IMR-90 (cell line): ENCODE data around the gene XCL1. TPM values are rescaled to one million over a fixed set of nuclear protein-coding genes. Genes with fewer than 3 reads are reported as not detected.

Source experiments
- ATAC-seq: fragments of 200-7000 bp; cut with Tn5 transposase; 2 replicates; pipeline ENCODE4 v1.9.1; 2020; ENCODE audit warnings: low read depth, mild to moderate bottlenecking, moderate library complexity
- BruUV-seq: library from RNA; stranded (reverse); fragments of 400-500 nt; replicated peaks from 2 replicates; lab custom pipeline; 2021; lab: Mats Ljungman, UMichigan
- CTCF ChIA-PET: fragments of 300-600 bp; formaldehyde crosslinking; extraction: SDS; loops from one replicate; lab custom pipeline; 2021; ENCODE audit warnings: antibody characterized with exemption; lab: Yijun Ruan, JAX
- POLR2A ChIA-PET: fragments of 300-600 bp; sonication (Branson Sonifier 250); formaldehyde crosslinking; loops from one replicate; lab custom pipeline; 2022; ENCODE audit warnings: antibody characterized with exemption; ENCODE audit not compliant: unreplicated experiment; lab: Charles Lee
- DNase-seq: peaks from one replicate; pipeline ENCODE4 v3.0.0; 2013
- H2AFZ ChIP-seq: replicated peaks from 2 replicates; pipeline ENCODE3; 2013; ENCODE audit warnings: low read length, mild to moderate bottlenecking; ENCODE audit not compliant: poor library complexity
- H2AK5ac ChIP-seq: 2 replicates; pipeline ENCODE4 v1.6.1; 2013; ENCODE audit warnings: low read depth, low read length, inconsistent platforms
- H2AK9ac ChIP-seq: replicated peaks from 2 replicates; pipeline ENCODE3; 2013; ENCODE audit warnings: mild to moderate bottlenecking, low read depth, low read length, moderate library complexity; ENCODE audit not compliant: poor library complexity
- H2BK120ac ChIP-seq: 2 replicates; pipeline ENCODE4 v1.6.1; 2013; ENCODE audit warnings: low read depth, low read length, inconsistent platforms
- H2BK15ac ChIP-seq: 3 replicates; pipeline ENCODE4 v1.6.1; 2013; ENCODE audit warnings: low read depth, low read length, inconsistent platforms
- H2BK20ac ChIP-seq: 2 replicates; pipeline ENCODE4 v1.6.1; 2013; ENCODE audit warnings: low read depth, mild to moderate bottlenecking, inconsistent platforms, low read length, moderate library complexity
- H2BK5ac ChIP-seq: 2 replicates; pipeline ENCODE4 v1.6.1; 2013; ENCODE audit warnings: mild to moderate bottlenecking, low read depth, low read length, inconsistent platforms; ENCODE audit not compliant: poor library complexity, severe bottlenecking
- H3K14ac ChIP-seq: replicated peaks from 2 replicates; pipeline ENCODE4 v1.6.1; 2013; ENCODE audit warnings: low read depth, low read length, inconsistent platforms
- H3K18ac ChIP-seq: 2 replicates; pipeline ENCODE4 v1.6.1; 2013; ENCODE audit warnings: low read depth, low read length, control low read depth
- H3K23ac ChIP-seq: 2 replicates; pipeline ENCODE4 v1.6.1; 2013; ENCODE audit warnings: low read depth, low read length, inconsistent platforms
- H3K27ac ChIP-seq: 2 replicates; pipeline ENCODE4 v1.5.1; 2013; ENCODE audit warnings: mild to moderate bottlenecking, control low read depth, low read length; ENCODE audit not compliant: insufficient read depth
- H3K27me3 ChIP-seq: 2 replicates; pipeline ENCODE4 v1.6.1; 2013; ENCODE audit warnings: low read length; ENCODE audit not compliant: control insufficient read depth, insufficient read depth
- H3K36me3 ChIP-seq: 2 replicates; pipeline ENCODE4 v1.6.1; 2013; ENCODE audit warnings: low read length, mixed read lengths; ENCODE audit not compliant: control insufficient read depth, insufficient read depth
- H3K4ac ChIP-seq: 2 replicates; pipeline ENCODE4 v1.6.1; 2013; ENCODE audit warnings: low read depth, low read length, inconsistent platforms
- H3K4me1 ChIP-seq: 2 replicates; pipeline ENCODE4 v1.6.1; 2013; ENCODE audit warnings: low read length, mixed read lengths; ENCODE audit not compliant: control insufficient read depth, insufficient read depth
- H3K4me2 ChIP-seq: 2 replicates; pipeline ENCODE4 v1.6.1; 2013; ENCODE audit warnings: low read depth, mild to moderate bottlenecking, control low read depth, low read length, moderate library complexity
- H3K4me3 ChIP-seq: 2 replicates; pipeline ENCODE4 v1.5.1; 2013; ENCODE audit warnings: low read depth, mild to moderate bottlenecking, control low read depth, low read length, moderate library complexity; ENCODE audit not compliant: insufficient read depth
- H3K56ac ChIP-seq: 2 replicates; pipeline ENCODE4 v1.6.1; 2013; ENCODE audit warnings: low read length, inconsistent platforms; ENCODE audit not compliant: insufficient read depth; ENCODE audit errors: extremely low read depth
- H3K79me1 ChIP-seq, 2 experiments: 2 replicates each; pipeline ENCODE4 v1.6.1; 2013; ENCODE audit warnings: low read length in 2 of 2, inconsistent platforms in 1 of 2, low read depth in 1 of 2
- H3K9ac ChIP-seq: 2 replicates; pipeline ENCODE4 v1.6.1; 2013; ENCODE audit warnings: low read depth, low read length, control low read depth
- H3K9me1 ChIP-seq: 2 replicates; pipeline ENCODE4 v1.6.1; 2013; ENCODE audit warnings: low read length, inconsistent platforms; ENCODE audit not compliant: insufficient read depth
- H3K9me3 ChIP-seq: 2 replicates; pipeline ENCODE4 v1.6.1; 2013; ENCODE audit warnings: low read length; ENCODE audit not compliant: control insufficient read depth, insufficient read depth
- H4K20me1 ChIP-seq: 2 replicates; pipeline ENCODE4 v1.6.1; 2013; ENCODE audit warnings: low read length, inconsistent platforms; ENCODE audit not compliant: insufficient read depth
- H4K5ac ChIP-seq: 2 replicates; pipeline ENCODE4 v1.6.1; 2013; ENCODE audit warnings: mild to moderate bottlenecking, low read depth, low read length, control low read depth
- H4K8ac ChIP-seq, 2 experiments: 2 replicates each; pipeline ENCODE4 v1.6.1; 2013; ENCODE audit warnings: low read depth in 2 of 2, low read length in 2 of 2, control low read depth in 1 of 2, inconsistent platforms in 1 of 2
- H4K91ac ChIP-seq: 2 replicates; pipeline ENCODE4 v1.6.1; 2013; ENCODE audit warnings: low read depth, low read length, inconsistent platforms; ENCODE audit not compliant: insufficient read depth
- CEBPB ChIP-seq: IDR thresholded peaks from 2 replicates; pipeline ENCODE4 v1.6.1; 2012; ENCODE audit warnings: low read depth, low read length, improper control_type of control experiment
- CHD1 ChIP-seq: IDR thresholded peaks from 2 replicates; pipeline ENCODE4 v1.6.1; 2012; ENCODE audit warnings: low read depth, low read length, improper control_type of control experiment
- CTCF ChIP-seq: conservative IDR thresholded peaks from 2 replicates; pipeline ENCODE4 v1.5.1; 2012; ENCODE audit warnings: mild to moderate bottlenecking, low read depth, low read length, improper control_type of control experiment
- MAZ ChIP-seq: IDR thresholded peaks from 2 replicates; pipeline ENCODE4 v1.6.1; 2012; ENCODE audit warnings: low read depth, mild to moderate bottlenecking, low read length, improper control_type of control experiment, moderate library complexity, borderline replicate concordance
- MXI1 ChIP-seq: IDR thresholded peaks from 2 replicates; pipeline ENCODE4 v1.6.1; 2012; ENCODE audit warnings: low read depth, mild to moderate bottlenecking, low read length, moderate library complexity, borderline replicate concordance
- NFE2L2 ChIP-seq: fragments of 150-350 bp; IDR thresholded peaks from 2 replicates; pipeline ENCODE4 v1.6.1; 2016; ENCODE audit warnings: low read depth, mild to moderate bottlenecking, low read length
- POLR2A ChIP-seq: IDR thresholded peaks from 2 replicates; pipeline ENCODE4 v1.6.1; 2012; ENCODE audit warnings: mild to moderate bottlenecking, low read depth, low read length
- RFX5 ChIP-seq: IDR thresholded peaks from 2 replicates; pipeline ENCODE4 v1.8.0; 2012; ENCODE audit warnings: low read depth, mild to moderate bottlenecking, low read length, moderate library complexity
- SMC3 ChIP-seq: fragments of 150-350 bp; IDR thresholded peaks from 2 replicates; pipeline ENCODE4 v1.6.1; 2016; ENCODE audit warnings: low read depth, mild to moderate bottlenecking, antibody characterized with exemption, low read length, moderate library complexity
- dilution Hi-C: fragments of 300-500 bp; cut with HindIII; formaldehyde crosslinking; loops from one replicate; pipeline ENCODE4 v1.14.3; 2018; ENCODE audit warnings: low sequenced_read_pairs; ENCODE audit not compliant: unreplicated experiment
- in situ Hi-C: fragments of 300-500 bp; cut with MboI; formaldehyde crosslinking; loops from 3 replicates; pipeline ENCODE4 v1.14.3; 2019; ENCODE audit warnings: low sequenced_read_pairs, inconsistent platforms, mixed read lengths
- intact Hi-C: fragments of 100-400 bp; cut with micrococcal nuclease; formaldehyde crosslinking; loops from 2 replicates; pipeline ENCODE4 v1.10.0; 2022
- polyA plus RNA-seq, 3 experiments: library from polyadenylated mRNA; depleted of rRNA; stranded (reverse); fragments of >200 nt; gene quantifications; 2 replicates each; pipeline ENCODE4 v1.2.3, GENCODE V29; 2012; ENCODE audit warnings: low replicate concordance in 1 of 3
- total RNA-seq: library from RNA; depleted of rRNA; stranded (reverse); fragments of >200 nt; gene quantifications from 2 replicates; pipeline ENCODE4 v1.2.3, GENCODE V29; 2012

XCL1 gene
- total and polyA plus RNA-seq, 2 of the 4 experiments (the other 2 are of a cell fraction), result not detected

DNA sequence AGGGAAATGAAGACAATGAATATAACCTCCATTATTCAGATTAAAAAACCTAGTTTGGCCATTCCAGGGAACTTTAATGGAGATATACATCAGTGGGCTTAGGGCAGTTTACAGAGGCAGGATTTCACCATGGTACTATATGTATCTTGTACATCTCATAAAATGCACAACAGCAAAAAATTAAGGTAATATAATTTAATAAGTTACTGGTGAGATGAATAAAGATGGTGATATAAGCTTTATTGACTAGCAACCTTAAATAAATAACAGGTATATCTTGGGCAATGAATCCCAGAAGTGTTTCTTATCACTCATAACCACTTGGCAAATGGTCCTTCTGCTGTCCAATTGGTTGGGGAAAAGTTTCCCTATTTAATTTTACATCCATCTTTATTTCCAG lies 29.0 kb downstream of the XCL1 start:
- Histone ChIP-seq H3K9me1 (no peaks in the 10 kb centered on the region), H3K9me3 (no peaks in the 10 kb centered on the region), H3K27me3 (no peaks in the 10 kb centered on the region), H2AK5ac (no peak overlapping the region), H3K9ac (no peak overlapping the region), H3K79me1 (no peaks in the 10 kb centered on the region), H2BK20ac (no peak overlapping the region), H3K23ac (no peak overlapping the region), H3K4me1 (no peaks in the 10 kb centered on the region), H3K18ac (no peak overlapping the region), H4K5ac (no peak overlapping the region), H2BK5ac (no peak overlapping the region), H2BK15ac (no peak overlapping the region), H3K36me3 (no peaks in the 10 kb centered on the region), H2AK9ac (no peak overlapping the region), H2BK120ac (no peak overlapping the region), H4K8ac (no peak overlapping the region), H3K4me3 (no peak overlapping the region), H3K14ac (no peak overlapping the region), H3K4ac (no peak overlapping the region), H4K91ac (no peak overlapping the region), H3K56ac (no peak overlapping the region), H4K20me1 (no peaks in the 10 kb centered on the region), H3K4me2 (no peak overlapping the region), H2AFZ (no peak overlapping the region), H3K27ac (no peak overlapping the region)
- no TSS peak for BruUV-seq
- CTCF ChIA-PET, result no interaction called here
- POLR2A ChIA-PET, result no interaction called here
- no peak for ATAC-seq
- no peak for DNase-seq
- intact Hi-C loops, result loop anchor here (2.0 to 10.0 kb wide), 3 partner anchors 529 to 1209 kb away; no protein-coding TSS in a partner anchor
- no peak for TF ChIP-seq RFX5
- TF ChIP-seq MXI1, result no peak
- TF ChIP-seq CTCF, result no peak
- TF ChIP-seq MAZ, result no peak
- TF ChIP-seq NFE2L2, result no peak
- no peak for TF ChIP-seq POLR2A
- no peak for TF ChIP-seq CEBPB
- TF ChIP-seq SMC3, result no peak
- no peak for TF ChIP-seq CHD1
- in situ Hi-C loops, result loop anchor here (10.0 kb wide), 2 partner anchors 749 to 939 kb away; no protein-coding TSS in a partner anchor
- dilution Hi-C loops, result no loop called here
